ENCODE measurements around the gene SNX21.
"Not testable (repeated sequence)": the region's sequence is repeated elsewhere in the genome, so short reads cannot be mapped to it uniquely, and the experiment has no call there.

Gene SNX21, protein sequence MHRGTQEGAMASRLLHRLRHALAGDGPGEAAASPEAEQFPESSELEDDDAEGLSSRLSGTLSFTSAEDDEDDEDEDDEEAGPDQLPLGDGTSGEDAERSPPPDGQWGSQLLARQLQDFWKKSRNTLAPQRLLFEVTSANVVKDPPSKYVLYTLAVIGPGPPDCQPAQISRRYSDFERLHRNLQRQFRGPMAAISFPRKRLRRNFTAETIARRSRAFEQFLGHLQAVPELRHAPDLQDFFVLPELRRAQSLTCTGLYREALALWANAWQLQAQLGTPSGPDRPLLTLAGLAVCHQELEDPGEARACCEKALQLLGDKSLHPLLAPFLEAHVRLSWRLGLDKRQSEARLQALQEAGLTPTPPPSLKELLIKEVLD

DNA sequence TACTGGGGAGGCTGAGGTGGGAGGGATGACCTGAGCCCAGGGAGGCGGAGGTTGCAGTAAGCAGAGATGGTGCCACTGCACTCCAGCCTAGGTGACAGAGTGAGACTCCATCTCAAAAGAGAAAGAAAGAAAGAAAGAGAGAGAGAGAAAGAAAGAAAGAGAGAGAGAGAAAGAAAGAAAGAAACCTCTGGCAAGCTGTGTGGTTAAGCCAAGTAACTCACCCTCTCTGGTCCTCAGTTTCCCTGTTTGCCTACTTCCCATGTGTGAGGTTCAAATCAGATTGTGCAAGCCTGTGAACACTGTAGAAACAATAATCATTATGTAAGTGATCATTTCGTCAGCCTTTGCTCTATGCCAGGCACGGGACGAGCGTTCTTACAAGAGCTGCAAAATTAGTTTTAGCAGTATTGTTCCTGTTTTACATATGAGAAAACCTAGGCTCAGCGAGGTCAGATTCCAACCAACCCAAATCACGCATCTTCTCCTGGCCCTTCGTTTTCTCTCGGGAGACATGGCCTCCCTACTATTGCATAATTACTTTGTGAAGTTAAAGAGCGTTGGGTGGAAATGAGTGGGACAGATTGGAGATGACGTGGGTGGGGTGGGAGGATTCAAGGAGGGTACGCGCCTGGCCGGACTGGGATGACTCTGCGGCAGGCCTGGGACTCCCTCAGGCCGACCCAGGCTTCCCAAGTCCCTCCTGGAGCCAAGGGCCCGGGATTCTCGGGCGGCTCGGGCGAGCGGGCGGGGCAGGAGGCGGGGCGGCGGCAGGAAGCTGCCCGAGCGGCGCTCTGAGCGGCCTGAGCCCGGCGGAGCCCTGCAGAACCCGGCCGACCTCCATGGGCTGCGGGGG, at the start of gene SNX21:
Gene SNX21, plus strand, starts transcription at position 770 of the 853 bp plus-strand sequence. CDS start 121 bp downstream, outside the sequence.
- no peak for FAIRE-seq
- DNase-seq (ENCODE audit: extremely low spot score, insufficient read length, low read depth) = no peak

DNA sequence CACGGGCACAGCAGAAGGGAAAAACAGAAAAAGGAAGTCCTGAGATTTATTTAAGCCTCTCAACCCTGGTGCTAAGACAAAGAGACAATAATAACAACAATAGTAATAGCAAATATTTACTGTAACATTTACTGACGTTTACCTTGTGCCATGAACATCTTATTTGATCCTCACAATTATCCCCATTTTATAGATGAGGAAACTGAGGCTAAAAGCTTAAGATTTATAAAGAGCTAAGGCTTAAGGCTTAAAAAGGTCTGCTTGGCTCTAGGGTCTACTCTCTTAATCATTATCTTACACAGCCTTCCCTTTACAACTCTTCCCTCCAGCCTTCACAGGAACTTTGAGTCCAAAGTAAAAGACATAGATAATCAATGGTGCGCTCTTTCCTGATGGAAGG, 45.2 kb upstream of the SNX21 start:
- DNase-seq (ENCODE audit: extremely low spot score, insufficient read length, low read depth) (no peak), FAIRE-seq (no peak)

DNA sequence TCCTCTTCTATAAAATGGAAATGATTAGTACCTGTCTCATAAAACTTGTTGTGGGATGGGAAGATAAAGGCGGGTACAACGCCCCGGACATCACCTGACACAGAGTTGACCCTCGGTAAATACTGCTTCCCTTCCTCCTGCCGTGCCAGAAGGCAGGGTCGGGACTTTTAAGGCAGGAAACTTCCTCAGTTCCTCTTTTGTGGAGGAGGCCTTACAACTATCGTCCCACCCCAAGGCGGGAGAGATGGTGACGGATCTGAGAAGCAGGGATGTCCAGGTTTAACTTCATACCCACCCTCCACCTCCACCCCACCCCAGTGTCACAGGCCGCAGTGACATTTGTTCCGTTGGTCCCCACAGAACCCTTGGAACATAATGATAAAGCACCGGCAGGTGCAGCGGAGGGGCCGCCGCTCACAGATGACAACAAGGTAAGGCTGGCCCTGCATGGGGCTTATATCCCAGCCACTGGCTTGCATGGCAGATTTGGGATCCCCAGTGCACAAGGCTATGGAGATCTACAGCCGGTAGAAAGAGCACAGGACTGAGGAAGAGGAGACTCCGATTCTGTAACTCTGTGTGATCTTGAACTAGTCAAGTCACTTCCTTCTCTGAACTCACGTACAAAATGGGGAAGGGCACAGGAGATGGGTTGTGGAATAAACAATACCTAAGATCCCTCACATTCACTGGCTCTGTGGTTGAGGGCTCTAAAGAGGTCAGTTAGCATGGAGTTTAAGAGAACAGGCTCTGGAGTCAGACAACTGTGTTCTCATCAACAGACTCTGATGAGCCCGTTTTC, 41.1 kb upstream of the SNX21 start:
- FAIRE-seq (no peak), DNase-seq (ENCODE audit: extremely low spot score, insufficient read length, low read depth) (no peak)

DNA sequence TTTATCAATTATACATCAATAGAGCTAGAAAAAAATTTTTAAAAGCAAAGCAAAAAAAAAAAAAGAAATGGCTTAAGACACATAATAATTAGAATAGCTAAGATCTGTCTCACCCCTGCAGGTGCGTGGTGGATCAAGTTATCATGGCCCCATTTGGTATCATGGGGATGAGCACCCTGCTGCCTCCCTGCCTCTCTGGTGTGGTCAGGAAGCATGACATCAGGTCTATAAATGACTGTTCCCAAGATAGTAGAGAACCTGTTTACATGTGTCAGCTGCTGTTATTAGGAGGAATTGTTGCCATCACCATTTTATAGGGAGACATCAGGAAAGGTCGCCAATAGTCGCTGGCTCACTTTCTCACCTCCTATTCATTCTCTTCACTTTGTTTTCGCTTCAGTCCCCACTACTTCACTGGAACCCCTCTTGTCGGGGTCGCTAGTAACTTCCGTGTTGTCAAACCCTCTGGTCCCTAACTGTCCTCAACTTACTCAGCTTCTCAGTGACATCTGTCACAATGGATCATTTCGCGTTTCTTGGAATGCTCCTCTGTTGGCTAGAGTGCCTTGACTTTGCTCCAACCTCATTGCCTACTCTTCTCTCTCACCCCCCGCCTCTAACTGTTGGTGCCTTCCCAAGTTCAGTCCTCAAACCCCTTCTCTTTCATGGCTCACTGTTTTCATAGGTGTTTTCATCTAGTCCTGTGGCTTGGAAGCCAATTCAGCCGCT, 37.1 kb upstream of the SNX21 start:
- FAIRE-seq (no peak), DNase-seq (ENCODE audit: extremely low spot score, insufficient read length, low read depth) (no peak)

DNA sequence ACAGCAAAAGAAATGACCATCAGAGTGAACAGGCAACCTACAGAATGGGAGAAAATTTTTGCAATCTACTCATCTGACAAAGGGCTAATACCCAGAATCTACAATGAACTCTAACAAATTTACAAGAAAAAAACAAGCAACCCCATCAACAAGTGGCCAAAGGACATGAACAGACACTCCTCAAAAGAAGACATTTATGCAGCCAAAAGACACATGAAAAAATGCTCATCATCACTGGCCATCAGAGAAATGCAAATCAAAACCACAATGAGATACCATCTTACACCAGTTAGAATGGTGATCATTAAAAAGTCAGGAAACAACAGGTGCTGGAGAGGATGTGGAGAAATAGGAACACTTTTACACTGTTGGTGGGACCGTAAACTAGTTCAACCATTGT, 36.1 kb upstream of the SNX21 start:
- not testable (repeated sequence) for DNase-seq (ENCODE audit: extremely low spot score, insufficient read length, low read depth); FAIRE-seq

DNA sequence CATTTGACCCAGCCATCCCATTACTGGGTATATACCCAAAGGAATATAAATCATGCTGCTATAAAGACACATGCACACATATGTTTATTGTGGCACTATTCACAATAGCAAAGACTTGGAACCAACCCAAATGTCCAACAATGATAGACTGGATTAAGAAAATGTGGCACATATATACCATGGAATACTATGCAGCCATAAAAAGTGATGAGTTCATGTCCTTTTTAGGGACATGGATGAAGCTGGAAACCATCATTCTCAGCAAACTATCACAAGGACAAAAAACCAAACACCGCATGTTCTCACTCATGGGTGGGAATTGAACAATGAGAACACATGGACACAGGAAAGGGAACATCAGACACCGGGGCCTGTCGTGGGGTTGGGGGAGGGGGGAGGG, 35.6 kb upstream of the SNX21 start:
- FAIRE-seq; DNase-seq (ENCODE audit: extremely low spot score, insufficient read length, low read depth): not testable (repeated sequence)

DNA sequence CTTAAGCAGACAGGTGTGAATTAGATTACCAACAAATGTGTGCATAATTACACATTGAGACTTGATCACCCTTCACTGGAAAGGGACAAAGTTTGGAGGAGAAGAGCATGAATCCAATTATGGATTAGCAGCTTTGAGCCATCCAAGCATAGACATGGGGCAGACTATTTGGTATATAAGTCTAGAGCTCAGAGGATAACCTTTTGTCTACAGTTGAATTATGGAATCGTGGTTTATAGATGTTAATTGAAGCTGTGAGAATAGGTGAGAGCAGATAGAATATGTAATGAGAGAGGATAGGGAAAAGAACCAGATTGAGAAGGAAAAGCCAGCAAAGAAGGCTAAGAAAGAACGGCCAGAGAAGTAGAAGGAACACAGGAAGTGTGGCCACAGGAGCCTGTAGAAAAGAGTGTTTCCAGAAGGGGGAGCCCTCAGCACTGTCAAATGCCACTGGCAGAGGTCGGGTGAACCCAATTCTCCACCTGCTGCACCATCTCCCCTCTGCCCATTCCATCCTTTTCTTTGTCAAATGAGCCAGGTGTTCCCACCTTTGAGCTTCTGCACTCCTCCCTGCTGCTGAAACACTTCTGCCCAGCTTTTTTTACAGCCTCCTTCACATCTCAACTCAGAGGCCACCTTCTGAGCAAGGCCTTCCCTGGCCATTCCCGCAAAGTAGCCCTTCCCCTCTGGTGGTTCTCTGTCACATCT, 34.5 kb upstream of the SNX21 start:
- peak; percentile 36 for DNase-seq (ENCODE audit: extremely low spot score, insufficient read length, low read depth)
- FAIRE-seq = peak; percentile 47

DNA sequence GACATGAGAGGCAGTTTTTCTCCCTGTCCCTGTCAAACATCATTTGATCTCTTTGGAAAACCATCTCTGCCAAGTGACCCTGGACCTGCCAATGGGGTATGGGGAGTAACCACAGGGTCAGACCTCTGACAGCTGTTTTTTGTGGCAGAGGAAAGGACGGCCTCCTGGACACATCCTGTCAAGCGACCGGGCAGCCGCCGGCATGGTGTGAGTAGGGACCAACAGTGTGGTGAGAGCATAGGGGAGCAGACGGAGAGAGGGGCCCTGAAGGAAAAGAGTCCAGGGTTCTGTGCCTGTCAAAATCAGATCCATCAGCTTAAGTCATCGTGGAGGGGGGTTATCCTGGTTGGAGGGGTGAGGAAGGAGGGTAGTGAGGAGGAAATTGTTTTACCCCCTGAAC, 31.7 kb upstream of the SNX21 start:
- no peak for DNase-seq (ENCODE audit: extremely low spot score, insufficient read length, low read depth)
- FAIRE-seq = no peak

DNA sequence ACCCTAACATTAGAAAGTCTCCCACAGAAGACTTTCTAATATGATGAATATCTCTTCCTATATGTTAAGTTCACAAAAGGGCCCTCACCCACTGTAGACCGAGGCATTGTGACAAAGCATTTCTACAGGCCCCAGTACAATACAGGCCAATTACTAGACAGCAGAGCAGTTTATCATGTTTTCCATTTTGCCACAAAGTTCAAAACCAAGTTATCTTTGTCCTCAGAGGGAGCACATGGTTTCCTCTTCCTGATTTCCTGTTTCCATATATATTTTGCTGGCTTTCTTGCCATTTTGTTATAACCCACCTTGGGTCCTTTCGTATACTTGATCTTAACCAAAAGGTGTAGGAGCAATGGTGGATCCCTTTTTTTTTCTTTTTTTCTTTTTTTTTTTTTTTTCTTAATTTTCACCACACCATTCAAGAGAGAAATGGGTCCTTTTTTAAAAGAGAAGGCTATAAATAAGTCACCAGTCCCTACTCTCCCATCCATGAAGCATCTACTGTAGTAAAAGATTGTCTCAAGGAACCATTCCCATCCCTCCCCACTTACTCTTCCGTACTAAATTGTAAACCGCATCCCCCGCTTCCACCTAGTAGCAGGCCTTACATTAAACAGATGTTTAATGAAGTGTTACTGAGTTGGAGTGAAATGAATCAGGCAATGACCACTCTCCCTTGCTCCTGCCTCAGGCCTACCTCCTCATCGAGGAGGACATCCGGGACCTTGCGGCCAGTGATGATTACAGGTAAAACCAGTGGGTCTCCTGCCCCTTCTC, 23.2 kb upstream of the SNX21 start:
- no peak for DNase-seq (ENCODE audit: extremely low spot score, insufficient read length, low read depth)
- FAIRE-seq = no peak

DNA sequence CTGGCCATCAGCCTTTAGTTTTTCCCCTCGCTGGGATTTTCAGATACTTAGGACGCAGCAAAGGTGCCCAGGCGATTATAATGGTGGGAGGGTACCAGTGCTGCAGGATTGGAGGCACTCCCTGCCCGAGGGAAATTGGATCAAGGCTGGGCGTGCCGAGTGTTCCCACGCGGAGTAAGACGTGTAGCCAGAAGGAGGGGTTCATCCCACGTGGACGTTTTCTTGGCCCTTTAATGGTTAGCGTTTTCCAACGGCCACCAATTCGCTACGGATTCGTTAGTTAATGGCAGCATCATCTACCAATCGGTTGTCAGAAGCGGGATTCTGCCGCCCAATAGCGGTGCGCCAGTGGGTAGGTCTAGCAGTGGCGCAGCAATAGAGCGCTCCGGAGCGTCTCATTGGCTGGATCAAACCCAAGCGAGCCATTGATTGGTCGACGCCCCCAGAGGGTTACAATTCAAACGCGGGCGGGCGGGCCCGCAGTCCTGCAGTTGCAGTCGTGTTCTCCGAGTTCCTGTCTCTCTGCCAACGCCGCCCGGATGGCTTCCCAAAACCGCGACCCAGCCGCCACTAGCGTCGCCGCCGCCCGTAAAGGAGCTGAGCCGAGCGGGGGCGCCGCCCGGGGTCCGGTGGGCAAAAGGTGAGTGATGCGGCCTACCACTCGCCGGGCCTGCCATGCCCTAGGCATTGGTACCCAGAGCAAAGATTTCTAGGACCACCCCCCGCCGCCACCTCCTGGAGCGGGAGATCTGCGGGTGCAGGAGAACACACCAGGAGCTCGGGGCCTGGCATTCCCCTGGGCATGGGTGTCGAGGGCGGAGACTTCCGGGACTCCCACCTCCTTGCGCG, 21.2 kb upstream of the SNX21 start, which contains the start of gene UBE2C:
Gene UBE2C, plus strand, starts transcription at position 488 of the 849 bp plus-strand sequence. Its CDS starts 52 bp downstream, at position 540.
- peak; percentile 98 for DNase-seq (ENCODE audit: extremely low spot score, insufficient read length, low read depth)
- peak; percentile 97 for FAIRE-seq

DNA sequence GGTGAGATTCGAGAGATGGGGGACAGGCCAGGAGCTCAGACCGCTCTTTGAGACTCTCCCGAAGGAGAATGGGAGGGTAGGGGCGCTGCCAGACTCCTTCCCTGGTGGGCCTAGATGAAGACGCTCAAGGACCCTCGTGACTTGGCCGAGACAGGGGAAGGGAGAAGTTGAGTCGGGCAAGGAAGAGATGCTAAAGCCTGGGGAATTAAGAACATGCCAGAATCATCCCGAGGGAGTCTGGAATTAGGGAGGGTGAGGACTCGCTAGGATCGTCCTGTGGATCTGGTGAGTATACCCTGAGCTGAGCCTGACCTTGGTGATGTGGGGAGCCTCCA, 20.6 kb upstream of the SNX21 start:
- DNase-seq (ENCODE audit: extremely low spot score, insufficient read length, low read depth) (no peak), FAIRE-seq (no peak)

DNA sequence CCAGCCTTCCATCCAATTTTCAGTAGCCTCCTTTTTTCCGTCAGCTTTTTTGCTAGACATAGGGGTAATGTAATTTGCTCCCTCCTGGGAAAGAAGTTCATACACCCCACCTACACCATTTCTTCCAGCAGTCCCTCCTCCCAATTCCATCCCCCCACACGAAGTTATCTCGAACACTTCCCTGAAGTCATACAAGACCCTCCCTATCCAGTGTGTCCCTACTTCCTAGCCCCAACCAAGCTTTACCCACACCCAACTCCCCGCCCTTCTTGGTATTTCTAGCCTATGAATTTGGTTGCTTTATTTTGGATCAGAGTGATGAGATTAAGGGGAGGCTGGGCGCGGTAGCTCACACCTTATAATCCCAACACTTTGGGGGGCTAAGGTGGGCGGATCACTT, 20.1 kb upstream of the SNX21 start:
- FAIRE-seq = no peak
- no peak for DNase-seq (ENCODE audit: extremely low spot score, insufficient read length, low read depth)

DNA sequence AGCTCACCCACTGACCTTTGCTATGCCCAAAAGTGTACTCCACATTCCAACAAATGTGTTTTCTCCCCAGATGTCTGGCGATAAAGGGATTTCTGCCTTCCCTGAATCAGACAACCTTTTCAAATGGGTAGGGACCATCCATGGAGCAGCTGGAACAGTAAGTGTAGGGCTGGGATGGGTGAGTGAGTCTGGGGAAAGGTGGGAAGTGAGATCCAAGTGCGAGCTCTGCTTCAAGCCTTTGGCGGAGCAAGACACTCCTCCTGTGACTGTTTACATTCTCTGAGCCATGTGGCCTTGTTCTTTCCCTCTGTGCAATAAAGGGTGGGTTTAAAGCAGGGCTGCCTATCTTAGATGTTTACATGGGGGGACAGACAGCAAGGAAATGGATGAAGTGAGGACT, 19.3 kb upstream of the SNX21 start:
- DNase-seq (ENCODE audit: extremely low spot score, insufficient read length, low read depth) = no peak
- no peak for FAIRE-seq

DNA sequence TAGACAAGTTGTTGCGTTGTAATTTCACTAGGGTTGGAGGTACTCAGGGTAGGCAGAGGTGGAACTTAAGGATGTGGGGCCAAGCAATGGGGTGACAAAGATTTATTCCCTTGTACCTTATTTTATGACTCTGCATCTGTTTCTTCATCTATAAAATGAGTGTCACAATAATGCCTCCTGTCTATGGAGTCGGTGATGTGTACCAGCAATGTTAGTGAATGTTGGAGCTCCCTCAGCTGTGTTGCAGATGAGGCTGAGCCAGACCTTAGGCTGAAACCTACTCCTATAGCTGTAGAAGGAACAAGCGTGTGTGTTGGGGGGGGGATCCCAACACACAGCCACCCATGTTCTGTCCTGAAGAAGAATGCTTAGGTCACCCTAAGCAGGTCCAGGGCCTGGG, 16.6 kb upstream of the SNX21 start:
- FAIRE-seq = no peak
- DNase-seq (ENCODE audit: extremely low spot score, insufficient read length, low read depth) = no peak

DNA sequence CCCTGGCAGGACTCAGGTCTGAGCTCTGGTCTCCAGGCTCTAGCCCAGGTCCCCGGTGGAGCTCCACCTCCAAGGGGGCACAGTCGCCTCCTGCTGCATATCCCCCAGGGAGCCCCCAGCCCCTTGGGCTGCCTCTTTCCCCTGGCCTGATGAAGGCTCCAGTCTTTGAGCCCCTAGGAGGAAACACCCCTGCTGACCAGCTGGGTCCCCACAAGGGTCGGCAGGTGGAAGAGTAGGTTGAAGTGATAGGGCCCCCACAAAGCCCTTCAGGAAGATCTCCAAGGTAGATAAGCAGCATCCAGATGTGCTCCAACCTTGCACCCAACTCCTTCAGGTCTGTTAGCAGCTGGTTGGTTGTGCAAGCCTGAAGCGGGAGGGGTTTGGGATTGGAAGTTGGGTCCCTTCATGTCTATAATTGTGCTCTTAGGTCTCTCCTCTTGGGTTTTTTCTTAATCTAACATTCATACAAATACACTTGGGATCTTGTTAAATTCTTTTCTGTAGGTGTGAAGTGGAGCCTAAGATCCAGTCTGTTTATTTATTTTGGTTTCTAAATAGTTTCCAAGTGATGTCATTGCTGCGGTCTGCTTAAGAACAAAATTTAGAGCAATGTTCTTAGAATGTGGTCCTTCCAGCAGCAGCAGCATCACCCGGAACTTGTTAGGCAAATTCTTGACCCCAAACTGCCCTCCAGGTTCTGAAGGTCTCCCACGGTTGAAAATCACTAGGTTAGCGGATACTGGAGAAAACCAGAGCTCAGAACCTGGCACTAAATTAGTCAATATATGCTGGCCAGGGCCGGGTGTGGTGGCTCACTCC, 16.0 kb upstream of the SNX21 start:
- DNase-seq (ENCODE audit: extremely low spot score, insufficient read length, low read depth) = no peak
- no peak for FAIRE-seq

DNA sequence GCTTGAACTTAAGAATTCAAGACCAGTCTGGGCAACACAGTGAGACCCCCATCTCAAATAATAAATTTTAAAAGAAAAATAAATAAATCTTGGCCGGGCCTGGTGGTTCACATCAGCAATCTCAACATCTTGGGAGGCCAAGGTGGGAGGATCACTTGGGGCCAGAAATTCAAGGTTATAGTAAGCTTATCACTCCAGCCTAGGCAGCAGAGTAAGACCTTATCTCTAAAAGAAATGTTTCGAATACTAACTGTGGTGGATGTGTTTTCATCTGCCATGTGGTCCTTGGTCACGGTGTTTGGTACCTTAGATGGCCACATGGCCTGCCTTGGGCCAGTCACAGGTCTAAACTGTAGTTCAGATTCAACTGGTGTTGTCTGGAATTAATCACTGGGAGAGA, 15.4 kb upstream of the SNX21 start:
- DNase-seq (ENCODE audit: extremely low spot score, insufficient read length, low read depth) (no peak), FAIRE-seq (no peak)

DNA sequence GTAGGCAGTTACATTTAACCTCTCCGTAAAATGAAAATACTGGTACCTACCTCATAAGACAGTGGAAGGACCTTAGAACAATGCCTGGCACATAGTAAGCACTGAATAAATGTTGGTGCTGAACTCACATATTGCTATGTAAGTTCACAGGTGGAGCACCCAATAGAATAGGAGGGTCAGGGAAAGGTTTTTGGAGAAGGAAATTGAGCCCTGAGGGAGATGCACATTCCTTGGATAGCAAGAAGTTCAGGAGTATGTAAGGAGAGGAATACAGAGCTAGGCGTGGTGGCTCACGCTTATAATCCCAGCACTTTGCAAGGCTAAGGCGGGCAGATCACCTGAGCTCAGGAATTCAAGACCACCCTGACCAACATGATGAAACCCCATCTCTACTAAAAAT, 14.1 kb upstream of the SNX21 start:
- FAIRE-seq = no peak

More for the DNA sequence above, 14.1 kb upstream of the SNX21 start:
- no peak for DNase-seq (ENCODE audit: extremely low spot score, insufficient read length, low read depth)

Measured in GM18507 (cell line).